Stimulated activated naive CD8-positive, alpha-beta T cell treated with anti-CD3 and anti-CD28 coated beads, Interleukin-15, amount 100 ng/mL, for 72 hours (primary cell): Measurements from ENCODE around the gene SPDYE2B.
"Not testable (repeated sequence)": the region's sequence is repeated elsewhere in the genome, so short reads cannot be mapped to it uniquely, and the experiment has no call there.

Experiments used
- ATAC-seq: fragments of 150-1000 bp; cut with Tn5 transposase; 2 replicates; pipeline ENCODE4 v1.10.0; 2021; ENCODE audit warnings: mild to moderate bottlenecking, moderate library complexity
- DNase-seq, 2 donors: peaks; one replicate each; pipeline ENCODE4 v3.0.0; 2021 to 2022
- H3K27ac Mint-ChIP-seq, 2 donors: one replicate each; pipeline ENCODE4 v1.8.0; 2022; ENCODE audit warnings: mild to moderate bottlenecking in 2 of 2, mixed read lengths in 2 of 2, moderate library complexity in 2 of 2
- H3K27me3 Mint-ChIP-seq: one replicate; pipeline ENCODE4 v1.8.0; 2022; ENCODE audit warnings: mixed read lengths
- H3K4me1 Mint-ChIP-seq: one replicate; pipeline ENCODE4 v1.8.0; 2022; ENCODE audit warnings: mild to moderate bottlenecking, mixed read lengths
- H3K4me3 Mint-ChIP-seq, 2 donors: one replicate each; pipeline ENCODE4 v1.8.0; 2022; ENCODE audit warnings: mild to moderate bottlenecking in 2 of 2, mixed read lengths in 2 of 2, moderate library complexity in 1 of 2
- H3K9me3 Mint-ChIP-seq, 2 donors: one replicate each; pipeline ENCODE4 v1.8.0; 2022; ENCODE audit warnings: mixed read lengths in 2 of 2

Gene SPDYE2B

GRCh38 chr7:102627271-102627904, 22.7 kb upstream of the SPDYE2B start:
- ATAC-seq: peak; percentile 5
- not testable (repeated sequence) for H3K27me3 Mint-ChIP-seq, H3K4me3 Mint-ChIP-seq, DNase-seq, H3K27ac Mint-ChIP-seq, H3K9me3 Mint-ChIP-seq, H3K4me1 Mint-ChIP-seq

- not testable (repeated sequence) for H3K4me1 Mint-ChIP-seq, H3K27me3 Mint-ChIP-seq, H3K9me3 Mint-ChIP-seq, H3K4me3 Mint-ChIP-seq, ATAC-seq
- DNase-seq: peak in 1 of 2 donors; percentile 8
- H3K27ac Mint-ChIP-seq: peak overlapping the region in 1 of 2 donors; percentile 71
These were observed 19.5 kb upstream of the SPDYE2B start for GRCh38 chr7:102630622-102631021.

- not testable (repeated sequence) for H3K4me3 Mint-ChIP-seq, H3K27me3 Mint-ChIP-seq, H3K9me3 Mint-ChIP-seq, H3K4me1 Mint-ChIP-seq, ATAC-seq, H3K27ac Mint-ChIP-seq, DNase-seq
These were observed 15.8 kb upstream of the SPDYE2B start for GRCh38 chr7:102634299-102634698.

- not testable (repeated sequence) for H3K27me3 Mint-ChIP-seq, H3K9me3 Mint-ChIP-seq, H3K27ac Mint-ChIP-seq, H3K4me1 Mint-ChIP-seq, DNase-seq, H3K4me3 Mint-ChIP-seq, ATAC-seq
These were observed 14.8 kb upstream of the SPDYE2B start for GRCh38 chr7:102635354-102635753.

DNA sequence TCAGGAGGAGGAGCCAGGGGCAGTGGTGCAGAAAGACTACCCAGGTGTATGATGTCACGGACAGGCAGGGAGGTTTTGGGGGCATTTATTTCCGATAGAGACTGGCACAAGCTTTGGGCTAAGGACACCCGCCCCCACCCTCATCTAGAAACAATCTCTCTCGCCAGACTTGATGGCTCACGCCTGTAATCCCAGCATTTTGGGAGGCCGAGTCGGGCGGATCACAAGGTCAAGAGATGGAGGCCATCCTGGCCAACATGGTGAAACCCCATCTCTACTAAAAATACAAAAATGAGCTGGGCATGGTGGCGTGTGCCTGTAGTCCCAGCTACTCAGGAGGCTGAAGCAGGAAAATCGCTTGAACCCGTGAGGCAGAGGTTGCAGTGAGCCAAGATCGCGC, 13.2 kb upstream of the SPDYE2B start:
- DNase-seq: peak in 1 of 2 donors; percentile 14
- not testable (repeated sequence) for H3K4me1 Mint-ChIP-seq, H3K27me3 Mint-ChIP-seq, H3K4me3 Mint-ChIP-seq, ATAC-seq, H3K9me3 Mint-ChIP-seq, H3K27ac Mint-ChIP-seq

- not testable (repeated sequence) for H3K9me3 Mint-ChIP-seq, H3K4me3 Mint-ChIP-seq, H3K27me3 Mint-ChIP-seq, H3K4me1 Mint-ChIP-seq, H3K27ac Mint-ChIP-seq
- DNase-seq (peak in 1 of 2 donors; percentile 21), ATAC-seq (peak; percentile 47)
These were observed 11.3 kb upstream of the SPDYE2B start for GRCh38 chr7:102638848-102639247.

GRCh38 chr7:102642691-102643090, 7.4 kb upstream of the SPDYE2B start, which contains the start of gene UPK3BL1:
UPK3BL1 (minus strand) TSS chr7:102642791; CDS start chr7:102642741, 50 bp downstream.
- ATAC-seq, H3K27me3 Mint-ChIP-seq, DNase-seq, H3K4me3 Mint-ChIP-seq, H3K27ac Mint-ChIP-seq, H3K9me3 Mint-ChIP-seq, H3K4me1 Mint-ChIP-seq: not testable (repeated sequence)

DNA sequence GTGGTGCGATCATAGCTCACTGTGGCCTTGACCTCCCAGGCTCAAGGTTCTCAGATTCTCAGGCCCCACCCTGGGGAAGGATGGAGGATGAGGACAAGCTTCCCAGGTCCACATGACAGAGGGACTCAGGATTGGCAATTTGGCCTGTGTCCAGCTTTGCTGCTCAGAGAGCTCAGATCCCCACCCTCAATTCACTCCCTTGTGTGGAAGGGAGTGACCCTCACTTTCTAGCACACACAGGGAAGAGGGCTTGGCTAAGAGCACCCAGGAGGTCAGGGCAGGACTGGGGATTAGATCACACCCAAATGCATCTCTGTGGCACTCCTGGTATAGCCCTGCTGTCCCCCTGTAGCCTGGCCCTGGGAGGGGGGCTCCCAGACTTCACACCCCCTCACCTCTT, 6.7 kb upstream of the SPDYE2B start:
- not testable (repeated sequence) for H3K4me1 Mint-ChIP-seq, H3K9me3 Mint-ChIP-seq, H3K27ac Mint-ChIP-seq

DNA sequence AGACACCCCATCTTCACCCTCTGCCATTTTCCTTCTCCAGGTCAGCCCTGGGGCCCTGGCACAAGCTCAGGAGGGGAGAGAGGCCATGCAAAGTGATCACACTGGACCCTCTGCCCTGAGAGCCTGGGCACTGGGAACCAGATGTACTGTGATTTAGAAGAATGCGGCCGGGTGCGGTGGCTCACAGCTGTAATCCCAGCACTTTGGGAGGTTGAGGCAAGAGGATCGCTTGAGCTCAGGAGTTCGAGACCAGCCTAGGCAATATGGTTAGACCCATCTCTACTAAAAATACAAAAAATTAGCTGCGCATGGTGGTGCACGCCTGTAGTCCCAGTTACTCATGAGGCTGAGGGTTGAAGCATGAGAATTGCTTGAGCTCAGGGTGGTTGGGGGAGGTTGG, 2.3 kb upstream of the SPDYE2B start:
- not testable (repeated sequence) for H3K4me1 Mint-ChIP-seq, H3K9me3 Mint-ChIP-seq, H3K4me3 Mint-ChIP-seq, H3K27me3 Mint-ChIP-seq, H3K27ac Mint-ChIP-seq
- DNase-seq (peak in 1 of 2 donors; percentile 10), ATAC-seq (peak; percentile 13)

More for the DNA sequence above, 6.7 kb upstream of the SPDYE2B start:
- not testable (repeated sequence) for H3K4me3 Mint-ChIP-seq, ATAC-seq, H3K27me3 Mint-ChIP-seq, DNase-seq

- not testable (repeated sequence) for H3K9me3 Mint-ChIP-seq, H3K27me3 Mint-ChIP-seq, H3K27ac Mint-ChIP-seq, DNase-seq, H3K4me3 Mint-ChIP-seq, H3K4me1 Mint-ChIP-seq, ATAC-seq
These were observed 14.6 kb downstream of the SPDYE2B start for GRCh38 chr7:102664765-102665164.

DNA sequence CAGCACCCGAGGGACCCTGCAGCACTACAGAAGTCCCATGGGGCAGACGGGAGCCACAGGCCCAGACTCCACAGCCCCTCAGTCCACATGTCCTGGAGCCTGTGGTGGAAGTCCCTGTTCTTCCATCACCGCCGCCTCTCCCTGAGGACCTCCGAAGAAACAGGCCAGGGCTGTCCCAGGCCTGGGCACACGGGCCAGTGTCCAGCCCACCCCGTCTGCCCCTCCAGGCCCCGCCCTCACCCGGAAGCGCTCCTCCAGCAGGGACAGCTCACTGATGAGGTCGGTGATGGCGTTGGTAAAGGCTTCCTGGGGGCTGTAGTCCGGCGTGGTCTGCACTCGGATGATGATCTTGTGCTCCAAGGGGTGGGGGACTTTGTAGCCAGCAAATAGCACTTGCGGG, 16.7 kb downstream of the SPDYE2B start:
- not testable (repeated sequence) for H3K27me3 Mint-ChIP-seq, H3K4me1 Mint-ChIP-seq, H3K9me3 Mint-ChIP-seq, H3K4me3 Mint-ChIP-seq, DNase-seq, H3K27ac Mint-ChIP-seq, ATAC-seq

- H3K27ac Mint-ChIP-seq, H3K4me3 Mint-ChIP-seq, DNase-seq: not testable (repeated sequence)
These were observed 17.4 kb downstream of the SPDYE2B start for GRCh38 chr7:102667523-102667922.

GRCh38 chr7:102671166-102671955, 21.2 kb downstream of the SPDYE2B start, which contains the start of gene POLR2J2:
POLR2J2 (minus strand) TSS chr7:102671663; CDS start chr7:102671601, 62 bp downstream.
- H3K9me3 Mint-ChIP-seq, H3K4me1 Mint-ChIP-seq, H3K27me3 Mint-ChIP-seq: not testable (repeated sequence)
- Mint-ChIP-seq H3K4me3 (peak within 1 kb of the TSS; percentile 29 to 77), H3K27ac (peak within 1 kb of the TSS; percentile 25 to 63)
- ATAC-seq (peak; percentile 90), DNase-seq (peak; percentile 36 to 93)

More at GRCh38 chr7:102667523-102667922, 17.4 kb downstream of the SPDYE2B start:
- not testable (repeated sequence) for ATAC-seq, H3K4me1 Mint-ChIP-seq, H3K27me3 Mint-ChIP-seq, H3K9me3 Mint-ChIP-seq

GRCh38 chr7:102671956-102672307, 21.8 kb downstream of the SPDYE2B start:
- ATAC-seq: peak; percentile 57
- H3K27me3 Mint-ChIP-seq, H3K4me1 Mint-ChIP-seq, H3K27ac Mint-ChIP-seq, H3K4me3 Mint-ChIP-seq, H3K9me3 Mint-ChIP-seq, DNase-seq: not testable (repeated sequence)

GRCh38 chr7:102673447-102674067, 23.4 kb downstream of the SPDYE2B start:
- H3K4me1 Mint-ChIP-seq, H3K27ac Mint-ChIP-seq: not testable (repeated sequence)

GRCh38 chr7:102675545-102675944, 25.4 kb downstream of the SPDYE2B start:
- not testable (repeated sequence) for H3K4me1 Mint-ChIP-seq, ATAC-seq, H3K9me3 Mint-ChIP-seq, H3K4me3 Mint-ChIP-seq, H3K27me3 Mint-ChIP-seq, H3K27ac Mint-ChIP-seq
- peak in 1 of 2 donors; percentile 23 for DNase-seq

More at GRCh38 chr7:102673447-102674067, 23.4 kb downstream of the SPDYE2B start:
- H3K4me3 Mint-ChIP-seq, DNase-seq, H3K9me3 Mint-ChIP-seq, H3K27me3 Mint-ChIP-seq, ATAC-seq: not testable (repeated sequence)
